ENCODE measurements around the gene CELA3B.

DNA sequence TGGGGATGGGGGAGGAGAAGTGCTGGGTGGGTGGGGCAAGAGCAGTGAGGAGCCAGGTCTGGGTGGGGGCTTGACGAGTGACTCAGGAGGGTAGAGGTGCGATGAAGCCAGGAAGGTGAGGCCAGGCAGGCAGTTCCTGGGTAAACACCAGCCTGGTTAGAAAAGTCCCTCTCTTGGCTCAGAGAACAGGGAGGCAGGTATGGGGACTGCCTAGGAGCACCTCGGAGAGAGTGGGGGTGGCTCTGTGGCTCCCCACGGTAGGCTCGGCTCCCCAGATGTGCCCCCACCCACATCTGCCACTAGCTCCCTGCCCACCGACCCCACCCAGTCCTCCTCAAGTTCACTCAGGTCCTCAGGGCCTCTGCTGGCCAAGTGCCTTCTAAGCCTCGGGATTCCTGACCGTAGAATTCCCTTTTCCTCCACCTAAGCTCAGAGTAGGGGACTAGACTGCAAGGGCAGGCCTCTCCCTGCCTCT is 40.9 kb upstream of the CELA3B start:
- TF ChIP-seq, protein P1, sequence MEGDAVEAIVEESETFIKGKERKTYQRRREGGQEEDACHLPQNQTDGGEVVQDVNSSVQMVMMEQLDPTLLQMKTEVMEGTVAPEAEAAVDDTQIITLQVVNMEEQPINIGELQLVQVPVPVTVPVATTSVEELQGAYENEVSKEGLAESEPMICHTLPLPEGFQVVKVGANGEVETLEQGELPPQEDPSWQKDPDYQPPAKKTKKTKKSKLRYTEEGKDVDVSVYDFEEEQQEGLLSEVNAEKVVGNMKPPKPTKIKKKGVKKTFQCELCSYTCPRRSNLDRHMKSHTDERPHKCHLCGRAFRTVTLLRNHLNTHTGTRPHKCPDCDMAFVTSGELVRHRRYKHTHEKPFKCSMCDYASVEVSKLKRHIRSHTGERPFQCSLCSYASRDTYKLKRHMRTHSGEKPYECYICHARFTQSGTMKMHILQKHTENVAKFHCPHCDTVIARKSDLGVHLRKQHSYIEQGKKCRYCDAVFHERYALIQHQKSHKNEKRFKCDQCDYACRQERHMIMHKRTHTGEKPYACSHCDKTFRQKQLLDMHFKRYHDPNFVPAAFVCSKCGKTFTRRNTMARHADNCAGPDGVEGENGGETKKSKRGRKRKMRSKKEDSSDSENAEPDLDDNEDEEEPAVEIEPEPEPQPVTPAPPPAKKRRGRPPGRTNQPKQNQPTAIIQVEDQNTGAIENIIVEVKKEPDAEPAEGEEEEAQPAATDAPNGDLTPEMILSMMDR (IDR thresholded peaks at IDR 0.05; ENCODE audit: low read depth, low read length, poor library complexity, severe bottlenecking), result no peak
- no peak for TF ChIP-seq EZH2phosphoT487 (IDR thresholded peaks at IDR 0.05; ENCODE audit: borderline replicate concordance, low read length)
